Subcutaneous adipose tissue (tissue), 4 donors: Measurements from ENCODE around the gene ANKRD24. TPM values are rescaled to one million over a fixed set of nuclear protein-coding genes. Genes with fewer than 3 reads are reported as not detected.

Experiments used
- CTCF ChIP-seq: fragments of 450-650 bp; IDR thresholded peaks from one replicate; pipeline ENCODE4 v1.5.1; 2016; ENCODE audit warnings: low read depth, mild to moderate bottlenecking, control low read depth, antibody characterized with exemption, moderate library complexity
- total RNA-seq, 4 donors: library from RNA; depleted of rRNA; stranded (reverse); fragments of >200 nt; gene quantifications; one replicate each; pipeline ENCODE4 v1.1.0, GENCODE V29; 2016

ANKRD24 gene
- total RNA-seq, 4 donors from 2014 or later: 0.68 to 2.9 (median 1.6) TPM

- no peak for TF ChIP-seq CTCF
Measured at GRCh38 chr19:4186087-4186993, 3.9 kb downstream of the ANKRD24 start.

GRCh38 chr19:4187313-4188122 is 5.0 kb downstream of the ANKRD24 start:
- no peak for TF ChIP-seq CTCF

- TF ChIP-seq CTCF: no peak
Measured at GRCh38 chr19:4189641-4190040, 7.2 kb downstream of the ANKRD24 start.

- TF ChIP-seq CTCF: no peak
Measured at GRCh38 chr19:4194353-4194752, 11.9 kb downstream of the ANKRD24 start.

- TF ChIP-seq CTCF: no peak
Measured at GRCh38 chr19:4196009-4196408, 13.5 kb downstream of the ANKRD24 start.

- TF ChIP-seq CTCF: no peak
Measured at GRCh38 chr19:4196587-4197148, 14.2 kb downstream of the ANKRD24 start.

GRCh38 chr19:4197228-4197624 is 14.7 kb downstream of the ANKRD24 start:
- no peak for TF ChIP-seq CTCF
